ENCODE data around the gene TMEM144.

- TF ChIP-seq POLR2A (IDR thresholded peaks at IDR 0.05; ENCODE audit: low read length) = no peak
- TF ChIP-seq GATA1 (IDR thresholded peaks at IDR 0.05; ENCODE audit: low read depth, low read length) = no peak
Measured at GRCh38 chr4:158189422-158189821, 20.9 kb upstream of the TMEM144 start.
